Common myeloid progenitor, CD34-positive (primary cell): ENCODE data around the gene GPD1L.
A peak's percentile ranks its signal among the peaks of the same experiment; 100 is the strongest.

Source experiments
- CTCF ChIA-PET: fragments of 350-600 bp; sonication (Branson Sonifier 250); formaldehyde crosslinking; loops from one replicate; lab custom pipeline; 2021; ENCODE audit warnings: antibody characterized with exemption; lab: Charles Lee
- POLR2A ChIA-PET: fragments of 350-600 bp; sonication (Branson Sonifier 250); formaldehyde crosslinking; loops from one replicate; lab custom pipeline; 2021; ENCODE audit warnings: antibody characterized with exemption; lab: Charles Lee
- DNase-seq, 3 donors: peaks; one replicate each; pipeline versions ENCODE4 v3.0.0 to v3.0.0-alpha.2; 2013
- H3K27ac ChIP-seq, 2 experiments: 1 replicate in 1 of 2; 2 replicates in 1 of 2; pipeline ENCODE4 v1.7.0; 2013; ENCODE audit warnings: inconsistent platforms in 2 of 2, low read length in 2 of 2, mild to moderate bottlenecking in 2 of 2, low read depth in 1 of 2, moderate library complexity in 1 of 2; ENCODE audit not compliant: severe bottlenecking in 2 of 2, insufficient read depth in 1 of 2, poor library complexity in 1 of 2
- H3K27me3 ChIP-seq, 5 experiments: replicated peaks in 2 of 5; 1 replicate in 3 of 5; 2 replicates in 2 of 5; pipeline versions ENCODE4 v1.6.1 to v1.7.0; 2013; ENCODE audit warnings: low read length in 4 of 5, mild to moderate bottlenecking in 2 of 5, moderate library complexity in 2 of 5, inconsistent platforms in 1 of 5; ENCODE audit not compliant: insufficient read depth in 5 of 5, control insufficient read depth in 4 of 5
- H3K36me3 ChIP-seq, 4 experiments: 1 replicate in 2 of 4; 2 replicates in 2 of 4; pipeline versions ENCODE4 v1.6.1 to v1.7.0; 2013; ENCODE audit warnings: low read length in 3 of 4, control low read depth in 1 of 4, mild to moderate bottlenecking in 1 of 4; ENCODE audit not compliant: control insufficient read depth in 4 of 4, insufficient read depth in 4 of 4
- H3K4me1 ChIP-seq, 4 experiments: 1 replicate in 3 of 4; 2 replicates in 1 of 4; pipeline versions ENCODE4 v1.6.1 to v1.7.1; 2013; ENCODE audit warnings: low read length in 3 of 4, mild to moderate bottlenecking in 3 of 4, control low read depth in 1 of 4, inconsistent platforms in 1 of 4, moderate library complexity in 1 of 4; ENCODE audit not compliant: control insufficient read depth in 4 of 4, insufficient read depth in 4 of 4; ENCODE audit errors: control extremely low read depth in 1 of 4
- H3K4me3 ChIP-seq, 7 experiments: 1 replicate in 4 of 7; 2 replicates in 3 of 7; pipeline versions ENCODE4 v1.5.1 to v1.7.0; 2013; ENCODE audit warnings: mild to moderate bottlenecking in 7 of 7, low read length in 6 of 7, moderate library complexity in 6 of 7, inconsistent platforms in 2 of 7, low read depth in 2 of 7, control low read depth in 1 of 7; ENCODE audit not compliant: insufficient read depth in 4 of 7, control insufficient read depth in 1 of 7; ENCODE audit errors: extremely low read depth in 1 of 7
- H3K9me3 ChIP-seq, 5 experiments: 1 replicate in 4 of 5; 2 replicates in 1 of 5; pipeline versions ENCODE4 v1.6.1 to v1.7.1; 2013; ENCODE audit warnings: low read length in 4 of 5, mild to moderate bottlenecking in 2 of 5, inconsistent platforms in 1 of 5, low read depth in 1 of 5, moderate library complexity in 1 of 5; ENCODE audit not compliant: control insufficient read depth in 4 of 5, insufficient read depth in 2 of 5; ENCODE audit errors: control extremely low read depth in 1 of 5
- WGBS: methylation state at CpG from one replicate; pipeline ENCODE4 v1.1.5; 2013; ENCODE audit not compliant: insufficient coverage; 5-methylcytosine and 5-hydroxymethylcytosine counted together

GPD1L gene

DNA sequence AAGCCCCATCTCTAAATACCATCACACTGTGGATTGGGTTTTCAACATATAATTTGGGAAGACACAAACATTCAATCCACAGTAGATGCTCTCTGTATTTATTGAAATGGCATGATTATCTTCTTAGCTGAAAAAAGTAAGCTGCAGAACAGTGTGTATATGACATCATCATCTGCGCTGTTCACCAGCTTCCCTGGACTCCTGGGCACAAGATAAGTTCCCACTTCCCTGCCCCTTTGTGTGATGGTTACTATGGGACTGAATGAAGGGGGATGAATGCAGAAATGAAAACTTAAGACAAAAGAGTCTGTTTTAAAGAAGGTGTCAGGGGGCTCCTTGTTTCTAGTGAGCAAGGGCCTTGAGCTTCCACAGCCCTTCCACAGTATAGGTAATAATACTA is 20.0 kb upstream of the GPD1L start:
- H3K9me3 ChIP-seq, result peaks cover 0 to 14% (median 3%) of the 10 kb centered on the region in 5 experiments
- H3K27me3 ChIP-seq, result peaks cover 0 to 20% (median 0%) of the 10 kb centered on the region in 5 experiments
- WGBS, result no CpG with 5 or more reads among the region's 1 CpG
- POLR2A ChIA-PET, result interaction anchor here (0.8 kb wide), 1 partner anchor 25 kb away, joined by 3 read pairs; no protein-coding TSS in a partner anchor
- H3K4me3 ChIP-seq, result no peak overlapping the region
- CTCF ChIA-PET, result interaction anchor here (1.8 kb wide), 1 partner anchor 16 kb away, joined by 4 read pairs; no protein-coding TSS in a partner anchor
- H3K4me1 ChIP-seq, result peaks cover 0 to 5% (median 2%) of the 10 kb centered on the region in 4 experiments
- H3K36me3 ChIP-seq, result no peaks in the 10 kb centered on the region
- no peak overlapping the region for H3K27ac ChIP-seq
- no peak for DNase-seq

DNA sequence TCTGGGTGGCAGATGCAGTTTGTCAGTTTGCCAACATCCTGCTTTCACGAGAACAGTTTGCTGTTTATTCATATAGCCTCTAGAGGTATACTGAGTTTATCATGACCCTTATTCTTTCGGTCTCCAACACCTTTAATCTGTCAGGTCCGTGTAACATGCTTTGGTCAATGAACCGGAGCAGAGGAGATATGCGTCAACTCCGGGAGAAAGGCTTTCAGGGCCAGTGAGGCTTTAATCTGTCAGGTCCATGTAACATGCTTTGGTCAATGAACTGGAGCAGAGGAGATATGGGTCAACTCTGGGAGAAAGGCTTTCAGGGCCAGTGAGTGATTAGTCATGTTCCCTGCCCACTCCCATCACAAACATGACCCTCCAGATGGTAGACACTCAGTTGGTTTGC is 16.9 kb upstream of the GPD1L start:
- ChIA-PET POLR2A (no interaction called here), CTCF (no interaction called here)
- peaks cover 0 to 35% (median 6%) of the 10 kb centered on the region in 5 experiments for H3K27me3 ChIP-seq
- no peak overlapping the region for H3K27ac ChIP-seq
- no peaks in the 10 kb centered on the region for H3K36me3 ChIP-seq
- H3K4me3 ChIP-seq, result no peak overlapping the region
- no peak for DNase-seq
- H3K4me1 ChIP-seq, result peaks cover 0 to 7% (median 3%) of the 10 kb centered on the region in 4 experiments
- 94% methylated on average over 6 of the region's 6 CpGs for WGBS
- H3K9me3 ChIP-seq, result peaks cover 0 to 14% (median 3%) of the 10 kb centered on the region in 5 experiments

DNA sequence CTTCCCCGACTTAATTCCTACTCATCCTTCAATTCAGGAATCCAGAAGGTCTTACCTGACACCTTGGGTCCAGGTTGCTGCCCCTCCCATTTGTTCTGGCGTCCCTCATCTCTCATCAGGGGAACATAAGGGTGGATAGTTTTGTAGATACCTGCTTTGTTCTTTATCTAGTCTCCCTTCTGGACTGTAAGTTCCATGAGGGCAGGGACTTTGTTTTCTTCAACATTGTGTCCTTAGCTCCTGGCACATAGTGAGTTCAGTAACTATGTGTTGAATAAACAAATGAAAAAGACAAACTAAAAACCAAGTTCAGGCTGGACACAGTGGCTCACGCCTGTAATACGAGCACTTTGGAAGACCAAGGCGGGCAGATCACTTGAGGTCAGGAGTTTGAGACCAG is 13.2 kb upstream of the GPD1L start:
- CTCF ChIA-PET, result interaction anchor here (1.4 kb wide), 1 partner anchor 51 kb away, joined by 3 read pairs; no protein-coding TSS in a partner anchor
- DNase-seq, result no peak
- H3K4me1 ChIP-seq, result peaks cover 0 to 7% (median 3%) of the 10 kb centered on the region in 4 experiments
- WGBS, result no CpG with 5 or more reads among the region's 5 CpGs
- H3K27ac ChIP-seq, result no peak overlapping the region
- H3K4me3 ChIP-seq, result no peak overlapping the region
- H3K36me3 ChIP-seq, result no peaks in the 10 kb centered on the region
- H3K27me3 ChIP-seq, result peaks cover 0 to 34% (median 10%) of the 10 kb centered on the region in 5 experiments
- H3K9me3 ChIP-seq, result peaks cover 0 to 12% (median 2%) of the 10 kb centered on the region in 5 experiments
- POLR2A ChIA-PET, result no interaction called here

DNA sequence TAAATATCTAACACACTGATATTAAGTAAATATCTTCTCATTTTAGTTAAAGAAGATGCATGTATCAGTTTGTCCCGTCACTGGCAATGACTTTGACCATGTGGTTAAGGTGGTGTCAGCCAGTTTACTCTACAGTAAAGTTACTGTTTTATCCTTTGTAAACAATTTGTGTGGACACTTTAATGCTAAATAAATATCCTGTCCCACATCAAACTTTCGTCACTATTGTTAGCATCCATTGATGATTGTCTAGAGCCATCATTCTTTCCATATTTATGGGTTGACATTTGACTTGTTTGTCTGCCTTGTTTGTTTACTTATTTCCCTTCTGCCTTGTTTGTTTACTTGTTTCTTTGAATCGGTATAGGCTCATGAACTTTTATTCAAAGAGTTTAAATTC is 11.0 kb upstream of the GPD1L start:
- no peak for DNase-seq
- Histone ChIP-seq H3K36me3 (no peaks in the 10 kb centered on the region), H3K27ac (no peak overlapping the region), H3K4me3 (no peak overlapping the region), H3K9me3 (peaks cover 0 to 2% (median 0%) of the 10 kb centered on the region in 5 experiments), H3K27me3 (peaks cover 0 to 19% (median 10%) of the 10 kb centered on the region in 5 experiments), H3K4me1 (peaks cover 0 to 7% (median 3%) of the 10 kb centered on the region in 4 experiments)
- WGBS, result no CpG with 5 or more reads among the region's 3 CpGs
- CTCF ChIA-PET, result no interaction called here
- POLR2A ChIA-PET, result no interaction called here

DNA sequence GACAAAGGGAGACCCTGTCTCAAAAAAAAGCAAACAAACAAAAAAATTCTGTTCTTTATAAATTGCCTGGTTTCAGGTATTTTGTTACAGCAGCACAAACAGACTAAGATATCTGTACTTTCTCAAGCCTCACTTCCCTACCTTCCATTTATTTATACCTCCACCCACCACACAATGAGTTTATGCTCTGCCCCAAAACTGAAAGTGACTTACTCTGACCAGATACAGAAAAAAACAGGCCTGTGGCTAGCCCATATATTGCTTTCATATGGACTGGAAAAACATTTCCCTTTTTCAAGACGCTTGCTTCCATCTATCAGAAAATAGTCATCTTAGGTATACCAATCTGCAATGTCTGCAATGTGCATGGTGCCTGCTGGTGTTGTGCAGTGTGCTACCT is 8.7 kb upstream of the GPD1L start:
- CTCF ChIA-PET, result no interaction called here
- no peak overlapping the region for H3K4me3 ChIP-seq
- peaks cover 0 to 18% (median 10%) of the 10 kb centered on the region in 5 experiments for H3K27me3 ChIP-seq
- no peak overlapping the region for H3K27ac ChIP-seq
- H3K9me3 ChIP-seq, result peaks cover 0 to 20% (median 9%) of the 10 kb centered on the region in 5 experiments
- POLR2A ChIA-PET, result no interaction called here
- WGBS, result 22% methylated on average over 1 of the region's 1 CpG
- H3K36me3 ChIP-seq, result no peaks in the 10 kb centered on the region
- no peaks in the 10 kb centered on the region for H3K4me1 ChIP-seq
- DNase-seq, result peak in 2 of 3 donors; percentile 53 to 61

DNA sequence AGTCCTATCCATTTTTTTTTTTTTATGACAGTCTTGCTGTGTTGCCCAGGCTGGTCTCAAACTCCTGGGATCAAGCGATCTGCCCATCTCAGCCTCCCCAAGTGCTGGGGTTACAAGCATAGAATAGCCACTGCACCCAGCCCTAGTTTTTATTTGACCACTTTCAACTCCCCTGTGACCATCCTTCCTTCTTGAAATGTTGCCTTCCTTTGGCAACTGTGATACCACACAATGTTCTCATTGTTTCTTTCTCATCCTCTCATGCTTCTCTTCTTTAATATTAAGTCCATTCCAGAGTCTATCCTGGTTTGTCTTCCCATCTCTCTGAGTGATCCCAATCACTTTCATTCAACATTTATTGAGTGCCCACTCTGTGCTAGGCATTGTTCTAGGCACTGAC is 7.9 kb upstream of the GPD1L start:
- ChIA-PET POLR2A (no interaction called here), CTCF (no interaction called here)
- H3K27ac ChIP-seq, result no peak overlapping the region
- H3K27me3 ChIP-seq, result peaks cover 0 to 13% (median 6%) of the 10 kb centered on the region in 5 experiments
- WGBS, result 100% methylated on average over 1 of the region's 1 CpG
- no peaks in the 10 kb centered on the region for H3K4me1 ChIP-seq
- peaks cover 0 to 22% (median 9%) of the 10 kb centered on the region in 5 experiments for H3K9me3 ChIP-seq
- no peak overlapping the region for H3K4me3 ChIP-seq
- no peaks in the 10 kb centered on the region for H3K36me3 ChIP-seq
- no peak for DNase-seq

DNA sequence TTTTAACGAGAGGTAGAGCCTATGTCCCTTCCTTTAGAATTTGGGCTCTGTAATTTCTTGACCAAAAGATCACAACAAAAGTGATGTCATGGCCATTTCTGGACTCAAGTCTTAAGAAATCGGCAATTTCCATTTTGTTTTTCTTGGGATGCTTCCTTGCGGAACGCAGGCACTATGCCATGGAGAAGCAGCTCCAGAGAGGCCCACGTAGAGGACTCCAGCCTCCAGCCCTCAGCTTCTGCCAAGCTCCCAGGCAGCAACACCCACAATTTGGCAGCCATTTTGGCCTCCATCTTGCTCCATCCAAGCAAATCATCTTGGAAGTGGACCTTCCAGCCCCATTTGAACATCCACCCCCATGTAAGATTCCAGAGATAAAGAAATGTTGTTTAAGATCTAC is 6.0 kb upstream of the GPD1L start:
- H3K36me3 ChIP-seq, result no peaks in the 10 kb centered on the region
- no peak for DNase-seq
- WGBS, result 96% methylated on average over 4 of the region's 5 CpGs
- no peaks in the 10 kb centered on the region for H3K27me3 ChIP-seq
- no peak overlapping the region for H3K27ac ChIP-seq
- ChIA-PET POLR2A (no interaction called here), CTCF (no interaction called here)
- no peaks in the 10 kb centered on the region for H3K4me1 ChIP-seq
- peaks cover 0 to 22% (median 9%) of the 10 kb centered on the region in 5 experiments for H3K9me3 ChIP-seq
- H3K4me3 ChIP-seq, result no peak overlapping the region
